Measurements from ENCODE around the gene KCNS1. TPM values are rescaled to one million over a fixed set of nuclear protein-coding genes. Genes with fewer than 3 reads are reported as not detected.

Gene KCNS1
- total RNA-seq, 1 donor from 2014 or later: 2.2 TPM

DNA sequence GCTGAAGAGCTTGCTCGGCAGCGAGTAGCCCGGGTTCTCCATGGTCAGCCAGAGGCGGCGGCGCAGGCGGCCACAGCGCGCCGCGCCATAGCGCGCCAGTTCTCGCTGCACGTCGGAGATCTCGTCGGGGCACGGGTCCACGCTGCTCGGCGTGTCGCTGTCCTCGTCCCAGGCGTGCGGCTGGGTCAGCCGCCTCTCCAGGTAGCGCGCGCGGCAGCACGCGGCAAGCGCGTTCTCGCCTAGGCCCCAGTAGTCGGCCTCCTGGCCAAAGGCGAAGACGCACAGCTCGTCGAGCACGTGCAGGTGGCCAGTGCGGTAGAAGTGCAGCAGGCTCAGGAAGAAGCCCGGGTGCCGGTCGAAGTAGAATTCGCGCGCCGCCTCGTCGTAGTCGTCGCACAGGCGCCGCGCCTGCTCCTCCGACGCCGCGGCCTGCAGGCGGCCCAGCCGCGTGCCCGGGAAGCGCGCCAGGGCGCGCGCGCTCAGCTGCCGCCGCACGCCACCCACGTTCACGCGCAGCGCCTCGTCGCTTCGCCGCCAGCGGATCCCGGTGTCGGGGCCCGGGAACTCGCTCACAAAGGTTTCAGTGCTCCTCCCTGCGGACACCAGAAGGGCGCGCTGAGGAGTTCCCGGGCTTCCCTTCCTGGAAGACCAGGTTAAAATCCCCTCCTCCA is 2.7 kb downstream of the KCNS1 start:
- no peak overlapping the region for H3K4me3 Mint-ChIP-seq
- H3K4me1 Mint-ChIP-seq (ENCODE audit: unreplicated experiment): no peaks in the 10 kb centered on the region
- no peak for DNase-seq (ENCODE audit: extremely low spot score, unreplicated experiment)
- no peaks in the 10 kb centered on the region for H3K9me3 Mint-ChIP-seq
- TF ChIP-seq, protein P1, sequence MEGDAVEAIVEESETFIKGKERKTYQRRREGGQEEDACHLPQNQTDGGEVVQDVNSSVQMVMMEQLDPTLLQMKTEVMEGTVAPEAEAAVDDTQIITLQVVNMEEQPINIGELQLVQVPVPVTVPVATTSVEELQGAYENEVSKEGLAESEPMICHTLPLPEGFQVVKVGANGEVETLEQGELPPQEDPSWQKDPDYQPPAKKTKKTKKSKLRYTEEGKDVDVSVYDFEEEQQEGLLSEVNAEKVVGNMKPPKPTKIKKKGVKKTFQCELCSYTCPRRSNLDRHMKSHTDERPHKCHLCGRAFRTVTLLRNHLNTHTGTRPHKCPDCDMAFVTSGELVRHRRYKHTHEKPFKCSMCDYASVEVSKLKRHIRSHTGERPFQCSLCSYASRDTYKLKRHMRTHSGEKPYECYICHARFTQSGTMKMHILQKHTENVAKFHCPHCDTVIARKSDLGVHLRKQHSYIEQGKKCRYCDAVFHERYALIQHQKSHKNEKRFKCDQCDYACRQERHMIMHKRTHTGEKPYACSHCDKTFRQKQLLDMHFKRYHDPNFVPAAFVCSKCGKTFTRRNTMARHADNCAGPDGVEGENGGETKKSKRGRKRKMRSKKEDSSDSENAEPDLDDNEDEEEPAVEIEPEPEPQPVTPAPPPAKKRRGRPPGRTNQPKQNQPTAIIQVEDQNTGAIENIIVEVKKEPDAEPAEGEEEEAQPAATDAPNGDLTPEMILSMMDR (conservative IDR thresholded peaks at IDR 0.05): peak; percentile 43
- H3K27me3 Mint-ChIP-seq: peaks cover 55% of the 10 kb centered on the region
- no peaks in the 10 kb centered on the region for H3K36me3 Mint-ChIP-seq
- no peak overlapping the region for H3K27ac Mint-ChIP-seq

DNA sequence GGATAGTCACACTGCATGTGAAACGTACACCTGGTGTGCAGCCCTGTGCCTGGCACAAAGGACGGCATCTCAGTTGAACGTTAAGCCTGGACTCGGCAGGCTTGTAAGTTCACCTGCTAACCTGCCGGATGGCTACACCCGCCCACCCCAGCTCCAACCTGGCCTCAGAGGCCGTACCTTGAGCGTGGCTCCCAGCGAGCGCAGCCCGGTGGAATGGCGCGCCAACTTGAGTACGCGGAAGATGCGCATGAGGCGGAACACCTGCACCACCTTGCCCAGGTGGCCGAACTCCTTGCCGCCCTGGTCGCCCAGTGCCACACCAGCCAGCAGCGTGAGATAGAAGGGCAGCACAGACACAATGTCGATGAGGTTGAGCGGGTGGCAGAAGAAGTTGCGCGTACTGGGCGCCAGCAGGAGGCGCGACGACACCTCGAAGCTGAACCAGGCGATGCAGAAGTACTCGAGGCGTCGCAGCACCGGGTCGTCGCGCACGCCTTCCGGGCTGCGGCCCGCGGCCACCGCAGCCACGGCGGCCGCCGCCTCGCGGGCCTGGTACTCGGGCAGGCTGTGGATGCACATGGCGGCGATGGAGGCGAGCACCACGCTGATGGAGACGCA is 3.3 kb downstream of the KCNS1 start:
- TF ChIP-seq, protein P1 (conservative IDR thresholded peaks at IDR 0.05): no peak
- H3K36me3 Mint-ChIP-seq: no peaks in the 10 kb centered on the region
- peaks cover 55% of the 10 kb centered on the region for H3K27me3 Mint-ChIP-seq
- no peak overlapping the region for H3K4me3 Mint-ChIP-seq
- DNase-seq (ENCODE audit: extremely low spot score, unreplicated experiment): no peak
- H3K4me1 Mint-ChIP-seq (ENCODE audit: unreplicated experiment): no peaks in the 10 kb centered on the region
- H3K9me3 Mint-ChIP-seq: no peaks in the 10 kb centered on the region
- H3K27ac Mint-ChIP-seq: no peak overlapping the region

DNA sequence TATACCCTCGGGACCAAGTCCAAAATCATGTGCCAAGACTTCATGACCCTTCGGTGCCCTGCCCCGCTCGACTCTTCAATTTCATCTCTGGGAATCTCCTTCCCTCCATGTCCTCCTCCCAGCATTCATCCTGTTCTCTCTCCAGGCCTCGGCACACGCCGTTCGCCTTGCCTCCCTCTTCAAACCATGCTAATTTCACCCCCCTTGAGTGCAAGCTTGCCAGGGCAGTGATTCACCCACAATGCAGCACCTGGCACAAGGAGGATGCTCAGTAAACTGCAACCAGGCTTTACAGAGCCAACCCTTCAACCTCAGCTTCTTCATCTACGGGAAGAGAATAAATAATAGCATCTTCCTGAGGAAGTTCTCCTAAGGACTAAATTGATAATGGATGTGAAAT is 4.1 kb downstream of the KCNS1 start:
- H3K27me3 Mint-ChIP-seq: peaks cover 50% of the 10 kb centered on the region
- no peak overlapping the region for H3K4me3 Mint-ChIP-seq
- no peak for DNase-seq (ENCODE audit: extremely low spot score, unreplicated experiment)
- TF ChIP-seq, protein P1 (conservative IDR thresholded peaks at IDR 0.05): no peak
- no peak overlapping the region for H3K27ac Mint-ChIP-seq
- H3K9me3 Mint-ChIP-seq: no peaks in the 10 kb centered on the region
- no peaks in the 10 kb centered on the region for H3K36me3 Mint-ChIP-seq
- H3K4me1 Mint-ChIP-seq (ENCODE audit: unreplicated experiment): no peaks in the 10 kb centered on the region

DNA sequence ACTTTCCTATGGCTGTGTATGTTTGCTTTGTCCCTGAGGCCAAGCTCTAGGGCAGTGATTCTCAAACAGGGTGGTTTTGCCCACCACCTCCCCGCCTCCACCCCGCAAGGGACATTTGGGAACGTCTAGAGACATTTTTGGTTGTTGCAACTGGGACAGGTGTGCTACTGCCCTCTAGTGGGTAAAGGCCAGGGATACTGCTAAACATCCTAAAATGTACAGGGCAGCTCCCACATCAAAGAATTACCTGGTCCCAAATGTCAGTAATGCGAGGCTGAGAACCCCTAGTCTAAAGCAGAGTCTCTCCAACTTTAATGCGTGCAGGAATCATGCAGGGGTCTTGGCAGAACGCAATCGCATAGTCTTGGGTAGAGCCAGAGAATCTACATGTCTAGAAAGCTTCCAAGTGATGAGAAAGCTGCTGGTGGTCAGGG is 5.1 kb downstream of the KCNS1 start:
- H3K27me3 Mint-ChIP-seq: peaks cover 40% of the 10 kb centered on the region
- no peak for DNase-seq (ENCODE audit: extremely low spot score, unreplicated experiment)
- no peak overlapping the region for H3K27ac Mint-ChIP-seq
- H3K4me3 Mint-ChIP-seq: no peak overlapping the region
- no peaks in the 10 kb centered on the region for H3K36me3 Mint-ChIP-seq
- H3K4me1 Mint-ChIP-seq (ENCODE audit: unreplicated experiment): no peaks in the 10 kb centered on the region
- no peaks in the 10 kb centered on the region for H3K9me3 Mint-ChIP-seq
- TF ChIP-seq, protein P1 (conservative IDR thresholded peaks at IDR 0.05): peak; percentile 86

DNA sequence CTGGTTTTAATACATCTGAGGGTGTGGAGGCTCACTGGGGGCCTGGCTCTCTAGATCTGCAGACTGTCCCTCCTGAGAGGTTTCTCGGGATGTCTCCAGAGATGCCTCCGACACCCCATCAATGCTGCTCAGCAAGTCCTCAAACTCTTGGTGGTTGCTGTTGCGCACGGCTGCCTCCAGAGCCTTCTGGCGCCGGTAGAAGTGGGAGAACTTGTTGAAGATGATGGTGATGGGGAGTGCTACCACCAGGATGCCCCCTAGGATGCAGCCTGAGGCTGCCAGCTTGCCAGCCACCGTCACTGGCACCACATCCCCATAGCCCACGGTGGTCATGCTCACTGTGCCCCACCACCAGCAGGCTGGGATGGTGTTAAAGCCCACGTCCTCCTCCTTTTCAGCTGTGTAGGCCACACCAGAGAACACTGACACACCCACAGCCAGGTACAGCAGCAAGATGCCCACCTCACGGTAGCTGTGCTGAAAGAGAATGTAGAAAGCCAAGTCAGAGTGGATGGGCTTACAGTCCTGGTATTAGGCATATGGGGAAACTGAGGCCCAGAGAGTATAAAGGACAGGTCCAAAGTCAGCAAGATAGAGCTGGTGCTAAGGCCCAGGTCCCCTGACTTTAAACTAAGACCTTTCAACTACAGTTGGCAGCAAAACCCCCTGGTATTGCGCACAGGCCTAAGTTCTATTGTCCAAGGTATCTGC is 5.9 kb downstream of the KCNS1 start:
- Mint-ChIP-seq H3K9me3 (no peaks in the 10 kb centered on the region), H3K4me1 (ENCODE audit: unreplicated experiment) (no peaks in the 10 kb centered on the region), H3K36me3 (no peaks in the 10 kb centered on the region), H3K27me3 (peaks cover 34% of the 10 kb centered on the region), H3K4me3 (no peak overlapping the region), H3K27ac (no peak overlapping the region)
- TF ChIP-seq, protein P1 (conservative IDR thresholded peaks at IDR 0.05): no peak
- DNase-seq (ENCODE audit: extremely low spot score, unreplicated experiment): no peak

Measured in type B pancreatic cell (in vitro differentiated cells).